PC-3 (cell line): ENCODE measurements around the gene CYP4F2. TPM values are rescaled to one million over a fixed set of nuclear protein-coding genes. Genes with fewer than 3 reads are reported as not detected.
"Not testable (repeated sequence)": the region's sequence is repeated elsewhere in the genome, so short reads cannot be mapped to it uniquely, and the experiment has no call there.

Experiments
- ATAC-seq: fragments of 200-7000 bp; cut with Tn5 transposase; 2 replicates; pipeline ENCODE4 v1.9.1; 2020; ENCODE audit warnings: mild to moderate bottlenecking, moderate library complexity
- BruUV-seq: library from RNA; stranded (reverse); fragments of 400-500 nt; replicated peaks from 2 replicates; lab custom pipeline; 2021; lab: Mats Ljungman, UMichigan
- CTCF ChIA-PET: fragments of 300-600 bp; sonication (Branson Sonifier 250); formaldehyde crosslinking; loops from one replicate; lab custom pipeline; 2022; ENCODE audit warnings: antibody characterized with exemption; lab: Charles Lee
- POLR2A ChIA-PET: fragments of 300-600 bp; sonication (Branson Sonifier 250); formaldehyde crosslinking; loops from one replicate; lab custom pipeline; 2022; ENCODE audit warnings: antibody characterized with exemption; ENCODE audit not compliant: unreplicated experiment; lab: Charles Lee
- DNase-seq: peaks from one replicate; pipeline ENCODE4 v3.0.0-alpha.2; 2015
- H2AFZ ChIP-seq: fragments of 300-600 bp; sonication (generic); 2 replicates; pipeline ENCODE4 v1.6.0; 2016; ENCODE audit warnings: antibody characterized with exemption, low read length
- H3F3A ChIP-seq: fragments of 300-600 bp; sonication (generic); one replicate; pipeline ENCODE4 v1.6.0; 2017; ENCODE audit warnings: antibody characterized with exemption, low read length, control low read depth, mild to moderate bottlenecking; ENCODE audit not compliant: unreplicated experiment
- H3K27ac ChIP-seq: fragments of 300-600 bp; sonication (generic); 2 replicates; pipeline ENCODE4 v1.5.1; 2016; ENCODE audit warnings: mild to moderate bottlenecking, low read length
- H3K27me3 ChIP-seq: fragments of 300-600 bp; sonication (generic); 2 replicates; pipeline ENCODE4 v1.6.1; 2016; ENCODE audit warnings: low read length, mixed read lengths
- H3K36me3 ChIP-seq: fragments of 300-600 bp; sonication (generic); 2 replicates; pipeline ENCODE4 v1.6.1; 2016; ENCODE audit warnings: low read depth, mixed run types, low read length, mixed read lengths
- H3K4me1 ChIP-seq: fragments of 300-600 bp; sonication (generic); 2 replicates; pipeline ENCODE4 v1.5.1; 2016; ENCODE audit warnings: low read length; ENCODE audit not compliant: insufficient read depth
- H3K4me2 ChIP-seq: fragments of 300-600 bp; sonication (generic); 2 replicates; pipeline ENCODE4 v1.6.0; 2016; ENCODE audit warnings: low read length
- H3K4me3 ChIP-seq: fragments of 300-600 bp; sonication (generic); 2 replicates; pipeline ENCODE4 v1.5.1; 2016; ENCODE audit warnings: mild to moderate bottlenecking, low read length, mixed read lengths
- H3K79me2 ChIP-seq: fragments of 300-600 bp; sonication (generic); 2 replicates; pipeline ENCODE4 v1.6.1; 2017; ENCODE audit warnings: low read length, mixed read lengths
- H3K9ac ChIP-seq: fragments of 300-600 bp; sonication (generic); 2 replicates; pipeline ENCODE4 v1.6.0; 2016; ENCODE audit warnings: mild to moderate bottlenecking, low read length
- H3K9me2 ChIP-seq: fragments of 300-600 bp; sonication (generic); replicated peaks from 2 replicates; pipeline ENCODE4 v1.6.1; 2016; ENCODE audit warnings: mixed run types, low read length, mixed read lengths
- H3K9me3 ChIP-seq: fragments of 300-600 bp; sonication (generic); 2 replicates; pipeline ENCODE4 v1.6.1; 2016; ENCODE audit warnings: low read length, mixed read lengths
- H4K20me1 ChIP-seq: fragments of 300-600 bp; sonication (generic); 2 replicates; pipeline ENCODE4 v1.6.1; 2016; ENCODE audit warnings: low read length, mixed read lengths
- CTCF ChIP-seq: fragments of 300-600 bp; sonication (generic); conservative IDR thresholded peaks from 2 replicates; pipeline ENCODE4 v1.5.1; 2017; ENCODE audit warnings: antibody characterized with exemption, low read depth, mild to moderate bottlenecking, low read length
- EZH2 ChIP-seq: fragments of 300-600 bp; sonication (generic); IDR thresholded peaks from one replicate; pipeline ENCODE4 v1.6.1; 2017; ENCODE audit warnings: antibody characterized with exemption, mild to moderate bottlenecking, low read length; ENCODE audit not compliant: unreplicated experiment
- EZH2phosphoT487 ChIP-seq: fragments of 300-600 bp; sonication (generic); IDR thresholded peaks from 2 replicates; pipeline ENCODE4 v1.6.1; 2018; ENCODE audit warnings: mild to moderate bottlenecking, antibody characterized with exemption, low read length, borderline replicate concordance
- intact Hi-C: fragments of 100-400 bp; cut with micrococcal nuclease; formaldehyde crosslinking; loops from 2 replicates; pipeline ENCODE4 v1.9.0; 2023
- total RNA-seq: library from RNA; depleted of rRNA; stranded (reverse); fragments of >200 nt; gene quantifications from 2 replicates; pipeline ENCODE4 v1.2.3, GENCODE V29; 2014

The CYP4F2 gene
- total RNA-seq, 1 experiment from 2014 or later = not detected

GRCh38 chr19:15900504-15900903, 2.6 kb upstream of the CYP4F2 start:
- Histone ChIP-seq H3K27ac (no peak overlapping the region), H3K4me3 (no peak overlapping the region), H3K9me2 (no peaks in the 10 kb centered on the region; the same call in 1 of the 2 replicates), H2AFZ (no peak overlapping the region), H3K4me2 (no peak overlapping the region), H3F3A (no peaks in the 10 kb centered on the region), H3K9ac (no peak overlapping the region), H3K27me3 (peaks cover 10% of the 10 kb centered on the region), H4K20me1 (no peaks in the 10 kb centered on the region), H3K9me3 (no peaks in the 10 kb centered on the region), H3K4me1 (no peaks in the 10 kb centered on the region), H3K79me2 (no peaks in the 10 kb centered on the region), H3K36me3 (no peaks in the 10 kb centered on the region)
- ATAC-seq = no peak
- intact Hi-C loops = no loop called here
- CTCF ChIA-PET = no interaction called here
- no TSS peak for BruUV-seq
- DNase-seq = no peak
- POLR2A ChIA-PET = no interaction called here
- TF ChIP-seq EZH2phosphoT487 (no peak), CTCF (no peak), EZH2 (no peak)

GRCh38 chr19:15900032-15900431, 2.2 kb upstream of the CYP4F2 start:
- CTCF ChIA-PET, H2AFZ ChIP-seq, H3K4me1 ChIP-seq, H3K9ac ChIP-seq, intact Hi-C loops, H3F3A ChIP-seq, H3K27ac ChIP-seq, ATAC-seq, H3K9me2 ChIP-seq, H3K4me3 ChIP-seq, H3K4me2 ChIP-seq, POLR2A ChIA-PET, H4K20me1 ChIP-seq, H3K9me3 ChIP-seq, H3K27me3 ChIP-seq, BruUV-seq, DNase-seq, H3K79me2 ChIP-seq, H3K36me3 ChIP-seq: not testable (repeated sequence)

GRCh38 chr19:15899561-15899960, 1.7 kb upstream of the CYP4F2 start:
- H3K27me3 ChIP-seq, ATAC-seq, H3K4me2 ChIP-seq, H3K9me2 ChIP-seq, POLR2A ChIA-PET, H3K9ac ChIP-seq, DNase-seq, H3K9me3 ChIP-seq, H4K20me1 ChIP-seq, BruUV-seq, H3F3A ChIP-seq, H3K4me1 ChIP-seq, H3K27ac ChIP-seq, H2AFZ ChIP-seq, H3K4me3 ChIP-seq, intact Hi-C loops, H3K79me2 ChIP-seq, CTCF ChIA-PET, H3K36me3 ChIP-seq: not testable (repeated sequence)

- CTCF ChIA-PET = no interaction called here
Observed at GRCh38 chr19:15897026-15897737, 692 bp downstream of the CYP4F2 start.

More at GRCh38 chr19:15897026-15897737, 692 bp downstream of the CYP4F2 start:
- H3F3A ChIP-seq = no peaks in the 10 kb centered on the region
- no peaks in the 10 kb centered on the region for H3K9me3 ChIP-seq
- DNase-seq = no peak
- no peaks in the 10 kb centered on the region; the same call in 1 of the 2 replicates for H3K9me2 ChIP-seq
- H3K4me3 ChIP-seq = no peak overlapping the region
- no peaks in the 10 kb centered on the region for H3K36me3 ChIP-seq
- no peaks in the 10 kb centered on the region for H3K79me2 ChIP-seq
- peaks cover 10% of the 10 kb centered on the region for H3K27me3 ChIP-seq
- ATAC-seq = no peak
- H2AFZ ChIP-seq = no peak overlapping the region
- no peaks in the 10 kb centered on the region for H4K20me1 ChIP-seq
- BruUV-seq = no TSS peak
- no peak overlapping the region for H3K9ac ChIP-seq
- H3K4me1 ChIP-seq = no peaks in the 10 kb centered on the region
- no peak overlapping the region for H3K4me2 ChIP-seq
- H3K27ac ChIP-seq = no peak overlapping the region
- intact Hi-C loops = no loop called here
- TF ChIP-seq CTCF = no peak
- TF ChIP-seq EZH2phosphoT487 = no peak
- TF ChIP-seq EZH2 = no peak
- POLR2A ChIA-PET = no interaction called here
